C4-2B (cell line): ENCODE data around the gene C14orf39.
A peak's percentile ranks its signal among the peaks of the same experiment; 100 is the strongest.

Experiments
- H3K27ac ChIP-seq: fragments of 450-650 bp; 2 replicates; pipeline ENCODE4 v1.5.1; 2017
- ZFX ChIP-seq: fragments of 450-650 bp; IDR thresholded peaks from 2 replicates; pipeline ENCODE4 v1.6.1; 2017
- TF ChIP-seq, protein P1 (sequence below): fragments of 450-650 bp; conservative IDR thresholded peaks from 2 replicates; pipeline ENCODE4 v1.5.1; 2017; ENCODE audit warnings: mild to moderate bottlenecking

The C14orf39 gene, protein sequence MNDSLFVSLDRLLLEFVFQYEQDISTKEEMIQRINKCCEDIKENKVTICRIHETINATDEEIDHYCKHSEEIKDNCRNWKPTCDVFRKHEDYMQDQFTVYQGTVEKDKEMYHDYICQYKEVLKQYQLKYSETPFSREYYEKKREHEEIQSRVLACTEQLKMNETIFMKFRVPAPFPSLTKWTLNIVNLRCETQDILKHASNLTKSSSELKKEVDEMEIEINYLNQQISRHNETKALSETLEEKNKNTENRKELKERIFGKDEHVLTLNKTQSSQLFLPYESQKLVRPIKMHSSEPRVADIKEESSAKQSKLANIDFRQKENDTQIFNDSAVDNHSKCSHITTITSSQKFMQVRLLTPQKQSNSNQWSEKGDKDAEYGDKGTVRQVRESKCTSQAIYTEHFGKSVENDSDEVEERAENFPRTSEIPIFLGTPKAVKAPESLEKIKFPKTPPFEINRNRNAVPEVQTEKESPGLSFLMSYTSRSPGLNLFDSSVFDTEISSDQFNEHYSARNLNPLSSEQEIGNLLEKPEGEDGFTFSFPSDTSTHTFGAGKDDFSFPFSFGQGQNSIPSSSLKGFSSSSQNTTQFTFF

DNA sequence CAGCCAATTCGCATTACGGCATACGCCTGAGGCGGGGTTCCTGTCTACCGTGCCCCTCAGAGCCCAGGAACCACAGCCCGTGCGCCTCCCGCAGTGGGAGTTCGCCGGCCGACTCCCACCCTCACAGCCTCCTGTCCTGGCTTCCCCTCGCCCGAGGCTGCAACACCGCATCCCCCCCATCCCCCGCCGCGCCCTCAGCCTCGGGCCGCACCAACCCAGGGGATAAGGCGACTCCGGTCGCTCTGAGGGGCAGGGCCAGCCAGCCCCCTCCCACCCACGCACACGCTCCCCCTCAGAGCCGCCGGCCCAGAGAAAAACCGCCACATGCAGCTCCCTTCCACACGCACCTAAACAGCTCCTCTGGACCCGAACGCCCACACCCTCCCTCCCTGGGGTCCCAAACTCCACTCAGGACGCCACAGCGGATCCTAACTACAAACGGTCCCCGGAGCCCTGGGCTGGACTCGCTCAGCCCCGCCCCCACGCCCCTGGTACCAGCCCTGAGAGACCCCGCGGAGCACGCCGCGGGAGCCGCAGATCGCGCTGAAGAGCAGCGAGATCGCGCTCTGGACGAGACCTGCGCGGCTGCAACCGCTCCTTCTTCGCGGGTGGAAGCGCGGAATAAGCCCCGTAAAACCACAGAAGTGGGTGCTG lies at the start of gene C14orf39:
Gene C14orf39, minus strand, starts transcription at position 466 of the 654 bp plus-strand sequence. CDS start 985 bp downstream, outside the sequence.
- no peak for TF ChIP-seq ZFX
- TF ChIP-seq, protein P1, sequence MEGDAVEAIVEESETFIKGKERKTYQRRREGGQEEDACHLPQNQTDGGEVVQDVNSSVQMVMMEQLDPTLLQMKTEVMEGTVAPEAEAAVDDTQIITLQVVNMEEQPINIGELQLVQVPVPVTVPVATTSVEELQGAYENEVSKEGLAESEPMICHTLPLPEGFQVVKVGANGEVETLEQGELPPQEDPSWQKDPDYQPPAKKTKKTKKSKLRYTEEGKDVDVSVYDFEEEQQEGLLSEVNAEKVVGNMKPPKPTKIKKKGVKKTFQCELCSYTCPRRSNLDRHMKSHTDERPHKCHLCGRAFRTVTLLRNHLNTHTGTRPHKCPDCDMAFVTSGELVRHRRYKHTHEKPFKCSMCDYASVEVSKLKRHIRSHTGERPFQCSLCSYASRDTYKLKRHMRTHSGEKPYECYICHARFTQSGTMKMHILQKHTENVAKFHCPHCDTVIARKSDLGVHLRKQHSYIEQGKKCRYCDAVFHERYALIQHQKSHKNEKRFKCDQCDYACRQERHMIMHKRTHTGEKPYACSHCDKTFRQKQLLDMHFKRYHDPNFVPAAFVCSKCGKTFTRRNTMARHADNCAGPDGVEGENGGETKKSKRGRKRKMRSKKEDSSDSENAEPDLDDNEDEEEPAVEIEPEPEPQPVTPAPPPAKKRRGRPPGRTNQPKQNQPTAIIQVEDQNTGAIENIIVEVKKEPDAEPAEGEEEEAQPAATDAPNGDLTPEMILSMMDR: no peak
- peak within 1 kb of the TSS; percentile 31 for H3K27ac ChIP-seq

DNA sequence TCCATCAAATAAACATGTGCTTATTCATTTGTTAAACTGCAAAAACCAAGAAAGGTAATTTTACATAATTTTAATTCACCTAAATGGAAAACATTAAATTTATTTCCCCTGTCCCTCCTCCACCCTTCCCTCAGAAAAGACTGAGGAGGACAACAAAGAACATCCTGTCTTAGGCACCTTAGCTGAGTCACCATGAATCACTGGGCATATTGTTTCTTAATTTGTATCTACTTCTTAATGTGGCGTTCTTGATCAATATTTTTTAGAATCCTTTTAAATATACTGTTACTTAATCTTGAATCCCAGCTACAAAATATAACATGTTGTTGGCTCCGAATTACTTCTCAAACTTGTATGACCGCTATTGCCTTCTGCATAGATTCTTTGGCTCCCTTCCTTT lies 46.6 kb upstream of the C14orf39 start:
- no peak for TF ChIP-seq ZFX
- TF ChIP-seq, protein P1: no peak
- H3K27ac ChIP-seq: no peak overlapping the region

DNA sequence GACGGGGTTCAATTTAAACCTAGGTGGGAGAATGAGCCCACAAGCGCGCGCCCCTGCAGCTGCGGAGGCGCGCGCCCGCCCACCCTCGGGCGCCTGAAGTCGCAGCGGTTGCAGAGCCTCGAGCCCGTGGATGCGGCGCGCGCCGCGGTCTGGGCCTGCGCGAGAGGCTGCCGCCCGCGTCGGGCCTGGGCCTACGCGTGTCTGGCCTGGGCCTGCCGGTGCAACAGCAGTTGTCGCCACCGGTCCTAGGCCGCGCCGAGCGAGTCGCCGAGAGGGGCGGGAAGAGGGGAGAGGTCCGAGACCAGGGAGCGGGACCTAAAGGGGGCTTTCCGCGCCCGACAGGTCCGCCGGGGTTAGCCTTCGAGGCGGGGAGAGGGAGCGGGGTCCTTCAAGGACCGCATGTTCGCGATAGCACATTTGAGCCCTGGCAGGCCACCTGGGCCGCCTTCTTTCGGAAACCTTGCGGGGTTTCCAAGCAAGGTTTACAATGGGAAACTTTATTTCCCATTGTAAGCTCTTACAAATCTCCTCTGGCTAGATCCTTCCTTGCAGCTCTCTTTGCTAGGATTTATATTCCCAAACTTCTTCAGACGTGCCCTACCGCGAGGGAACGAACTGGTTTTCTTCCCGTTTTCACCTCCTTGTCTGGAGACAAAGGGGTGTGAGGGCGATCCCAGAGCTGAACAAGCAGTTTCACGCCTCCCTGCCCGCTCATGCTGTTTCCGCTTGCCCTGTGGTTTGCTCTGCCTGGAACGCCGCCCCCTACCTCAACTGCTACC lies 29.8 kb upstream of the C14orf39 start:
- H3K27ac ChIP-seq: no peak overlapping the region
- TF ChIP-seq ZFX: no peak
- TF ChIP-seq, protein P1: no peak

DNA sequence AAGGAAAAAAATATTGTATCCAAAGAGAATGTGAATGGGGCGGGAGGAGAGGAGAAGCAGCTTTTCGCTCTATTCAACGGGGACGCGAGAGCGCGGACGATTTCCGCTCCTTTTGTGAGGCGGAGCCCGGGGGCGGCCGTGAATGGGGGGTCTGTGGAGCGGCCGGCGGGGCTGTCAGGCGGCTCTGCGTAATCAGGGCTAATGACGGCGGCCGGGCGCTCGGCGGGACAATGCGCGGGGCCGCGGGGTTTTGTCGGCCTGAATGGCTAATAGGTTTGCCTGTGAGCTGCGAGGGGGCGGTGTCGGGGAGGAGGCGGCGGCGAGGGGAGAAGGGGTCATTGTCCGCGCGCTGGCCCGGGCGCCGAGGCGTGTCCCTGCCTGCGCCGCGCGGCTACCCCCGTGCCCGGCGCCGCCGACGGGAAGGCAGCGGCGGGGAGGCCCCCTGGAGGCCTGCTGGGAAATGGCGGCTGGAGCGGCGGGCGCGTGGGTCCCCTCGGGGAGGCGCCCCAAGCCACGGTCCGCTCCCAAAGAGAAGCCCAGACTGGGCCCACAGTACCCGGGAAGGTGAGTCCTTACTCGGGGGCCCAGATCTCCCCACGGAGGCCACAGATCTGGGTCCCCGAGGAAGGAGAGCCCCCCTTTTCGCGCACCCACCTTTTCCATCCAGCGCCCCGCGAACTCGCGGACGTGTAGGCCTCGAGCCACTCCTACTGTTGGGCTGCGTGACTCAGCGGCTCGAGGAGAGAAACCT lies 29.1 kb upstream of the C14orf39 start:
- TF ChIP-seq, protein P1: peak; percentile 88
- no peak for TF ChIP-seq ZFX
- H3K27ac ChIP-seq: peak overlapping the region; percentile 44

DNA sequence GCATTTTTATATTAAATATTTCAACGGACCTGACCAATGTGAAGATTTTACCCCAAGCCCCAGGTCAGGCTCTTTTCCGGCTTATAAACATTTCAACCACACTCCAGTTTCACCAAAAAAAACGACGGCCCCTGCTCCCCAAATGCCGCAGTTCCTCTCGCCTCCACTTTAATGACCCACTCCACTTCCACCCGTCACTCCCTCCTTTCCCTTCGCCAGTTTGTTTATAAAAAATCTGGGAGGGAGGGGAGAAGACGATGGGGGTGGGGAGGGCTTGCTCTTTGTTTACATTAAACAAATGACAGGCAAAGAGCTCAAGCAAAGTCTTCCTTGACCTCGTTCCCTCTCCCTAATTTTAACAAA lies 28.5 kb upstream of the C14orf39 start:
- no peak for TF ChIP-seq ZFX
- TF ChIP-seq, protein P1: no peak
- H3K27ac ChIP-seq: peak overlapping the region; percentile 44

DNA sequence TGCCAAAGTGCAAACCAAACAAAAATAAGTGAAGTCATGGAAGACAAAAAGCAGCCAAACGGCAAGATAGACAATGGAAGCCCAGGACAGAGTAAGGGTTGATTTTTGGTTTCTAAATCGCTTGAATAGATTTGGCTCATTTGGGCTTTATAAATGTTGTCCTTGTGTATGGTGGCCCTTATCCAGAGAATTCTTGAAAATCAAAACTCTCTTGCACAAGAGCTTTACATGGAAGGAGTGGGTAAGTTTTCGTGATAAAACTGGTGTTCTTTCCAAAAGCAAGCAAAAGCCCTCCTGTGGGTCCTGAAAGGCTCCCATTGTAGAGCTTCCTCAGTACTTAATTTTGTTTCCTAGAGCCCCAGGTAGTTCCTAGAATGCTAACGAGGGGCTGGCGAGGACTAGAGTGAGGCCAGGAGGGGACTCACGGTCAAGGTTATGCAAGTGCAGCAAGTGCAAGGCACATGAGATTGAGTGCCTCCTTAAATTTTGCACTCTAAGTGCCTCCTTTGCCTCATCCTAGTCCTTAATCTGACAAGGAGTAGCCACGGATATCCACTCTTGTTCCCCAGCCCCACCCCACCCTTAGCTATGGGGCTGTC lies 27.2 kb upstream of the C14orf39 start:
- H3K27ac ChIP-seq: no peak overlapping the region
- no peak for TF ChIP-seq ZFX

DNA sequence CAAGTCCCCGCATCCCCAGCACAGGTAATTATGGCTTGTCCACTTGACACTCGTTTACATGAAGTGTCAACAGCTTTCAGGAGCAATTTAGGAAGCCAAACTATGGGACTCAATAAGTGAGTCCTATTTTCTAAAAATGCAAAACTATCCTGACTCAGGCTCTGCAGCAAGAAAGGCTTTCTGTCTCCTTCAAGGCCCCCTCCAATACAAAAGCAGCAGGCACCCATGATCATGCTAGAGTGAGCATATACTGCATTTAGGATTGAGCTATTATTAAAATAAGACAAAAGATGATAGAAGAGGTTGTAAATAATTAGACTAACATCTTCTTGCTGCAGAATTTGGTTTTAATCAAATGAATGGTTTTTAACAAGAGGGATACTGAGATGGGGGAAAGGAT lies 26.3 kb upstream of the C14orf39 start:
- H3K27ac ChIP-seq: no peak overlapping the region
- TF ChIP-seq, protein P1: no peak
